Measurements from ENCODE around the gene BBS4.

Gene BBS4

DNA sequence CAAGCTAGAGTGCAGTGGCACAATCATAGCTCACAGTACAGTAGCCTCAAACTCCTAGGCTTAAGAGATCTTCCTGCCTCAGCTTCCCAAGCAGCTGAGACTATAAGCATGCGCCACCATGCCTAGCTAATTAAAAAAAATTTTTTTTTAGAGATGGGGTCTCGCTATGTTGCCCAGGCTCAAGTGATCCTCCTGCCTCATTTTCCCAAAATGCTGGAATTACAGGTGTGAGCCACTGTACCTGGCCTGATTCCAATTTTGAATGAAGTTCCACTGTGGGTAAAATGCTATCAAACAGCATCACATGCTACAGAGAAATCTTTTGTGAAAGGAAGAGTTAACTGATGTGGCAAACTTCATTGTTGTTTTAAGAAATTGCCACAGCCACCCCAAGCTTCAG, 80.0 kb downstream of the BBS4 start:
- no peak for DNase-seq

DNA sequence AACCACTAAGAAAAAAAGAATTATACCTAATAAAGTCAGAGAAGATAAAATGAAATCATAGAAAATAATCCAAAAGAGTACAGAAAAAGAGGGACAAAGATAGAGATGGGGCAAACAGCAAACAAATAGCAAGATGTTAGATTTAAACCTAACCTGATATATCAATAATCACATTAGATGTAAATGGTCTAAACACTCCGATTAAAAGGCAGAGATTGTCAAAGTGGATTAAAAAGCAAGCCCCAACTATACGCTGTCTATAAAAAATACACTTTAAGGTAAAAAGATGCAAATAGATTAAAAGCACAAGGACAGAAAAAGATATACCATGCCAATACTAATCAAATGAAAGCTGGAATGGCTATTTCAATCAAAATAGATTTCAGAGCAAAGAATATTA, 80.8 kb downstream of the BBS4 start:
- DNase-seq, result no peak

DNA sequence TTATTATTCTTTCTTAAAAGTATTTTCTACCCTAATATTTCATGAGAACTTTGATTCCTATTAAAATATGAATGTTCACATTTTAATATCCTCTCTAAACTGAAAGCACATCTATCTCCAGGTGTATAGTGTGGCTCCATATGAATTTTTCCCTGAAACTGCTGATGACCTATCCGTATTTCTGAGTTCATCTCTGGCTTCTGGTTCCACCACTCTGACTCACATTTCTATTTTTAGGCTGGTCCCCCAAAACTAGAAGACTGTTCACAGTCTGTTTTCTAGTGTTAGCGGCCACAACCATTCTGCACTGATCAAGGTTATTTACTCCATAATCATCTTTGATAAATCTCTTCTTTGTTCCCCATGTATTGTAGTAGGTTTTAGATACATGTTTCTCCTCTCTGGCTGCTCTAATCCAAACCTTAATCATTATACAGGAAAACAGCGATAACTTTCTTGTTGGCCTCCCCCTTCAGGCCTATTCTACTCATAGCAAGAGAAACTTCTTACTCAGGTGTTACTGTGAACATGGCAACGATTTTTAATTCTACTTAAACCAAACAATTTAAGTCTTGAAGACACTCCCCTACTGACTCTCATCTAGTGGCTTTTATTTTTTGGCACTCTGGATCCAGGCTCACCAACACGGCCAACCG, 84.8 kb downstream of the BBS4 start:
- DNase-seq, result no peak

DNA sequence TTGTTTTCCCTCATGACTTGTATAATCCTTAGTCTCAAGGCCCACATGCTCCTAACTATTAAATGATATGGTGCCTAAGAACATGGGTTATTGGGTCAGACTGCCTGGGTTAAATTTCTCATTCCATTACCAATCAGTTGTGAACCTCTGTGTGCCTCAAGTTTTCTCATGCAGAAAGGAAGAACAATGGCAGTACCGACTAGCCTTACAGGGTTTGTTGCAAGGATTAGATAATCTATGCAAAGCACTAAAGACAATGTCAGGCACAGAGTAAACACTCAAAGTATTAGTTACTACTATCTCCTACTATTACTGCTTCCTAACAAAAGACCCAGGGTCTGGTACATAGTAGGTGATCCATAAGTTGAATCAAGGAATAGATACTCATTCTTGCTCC, 85.3 kb downstream of the BBS4 start:
- DNase-seq, result no peak

DNA sequence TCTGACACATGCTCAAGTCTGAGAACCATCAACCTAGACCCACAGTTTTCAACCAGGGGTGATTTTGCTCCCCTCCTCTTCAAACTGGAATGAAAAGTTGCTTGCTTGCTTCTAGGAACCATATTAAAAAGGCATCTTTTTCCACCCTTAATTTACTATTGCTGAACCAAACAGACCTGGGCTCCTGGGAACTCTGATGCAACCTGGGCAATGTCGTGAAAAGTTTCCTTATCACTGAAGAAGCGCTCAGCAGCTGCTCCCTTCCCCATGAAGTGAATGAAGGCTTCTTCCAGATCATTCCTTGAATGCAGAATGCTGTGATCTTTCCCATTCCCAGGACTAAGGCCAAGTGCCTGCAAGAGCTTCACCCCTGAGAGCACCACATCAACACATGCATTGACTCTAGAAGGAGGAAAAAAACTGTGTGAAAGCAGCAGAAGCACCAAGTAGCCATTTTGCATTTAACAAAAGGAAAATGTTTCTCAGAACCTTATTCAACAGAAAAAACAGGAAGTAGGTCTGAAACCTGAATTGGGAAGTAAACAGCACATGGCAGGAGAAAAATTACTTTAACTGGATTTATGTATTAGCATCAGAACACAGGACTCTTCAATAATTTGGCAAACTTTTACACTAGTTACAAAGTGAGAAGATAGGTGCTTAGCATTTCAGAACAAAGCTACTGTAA, 88.8 kb downstream of the BBS4 start:
- DNase-seq, result no peak

DNA sequence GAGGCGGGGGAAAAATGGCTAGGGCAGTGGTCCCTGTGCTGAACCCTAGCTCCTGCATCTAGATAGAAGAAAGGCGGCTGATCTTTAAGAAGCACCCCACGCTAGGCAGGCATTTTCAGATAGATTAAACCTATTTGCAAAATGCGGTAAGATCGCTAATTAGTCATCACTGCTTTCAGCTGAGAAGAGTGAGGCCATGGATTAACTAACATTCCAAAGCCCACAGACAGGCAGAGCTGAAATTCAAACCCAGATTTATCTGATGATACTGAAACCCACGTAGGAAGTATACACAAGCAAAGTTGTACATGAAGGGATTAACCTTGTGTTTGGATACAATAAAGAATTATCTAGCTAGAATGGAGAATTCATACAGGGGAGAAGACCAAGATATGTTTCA, 92.8 kb downstream of the BBS4 start:
- no peak for DNase-seq

DNA sequence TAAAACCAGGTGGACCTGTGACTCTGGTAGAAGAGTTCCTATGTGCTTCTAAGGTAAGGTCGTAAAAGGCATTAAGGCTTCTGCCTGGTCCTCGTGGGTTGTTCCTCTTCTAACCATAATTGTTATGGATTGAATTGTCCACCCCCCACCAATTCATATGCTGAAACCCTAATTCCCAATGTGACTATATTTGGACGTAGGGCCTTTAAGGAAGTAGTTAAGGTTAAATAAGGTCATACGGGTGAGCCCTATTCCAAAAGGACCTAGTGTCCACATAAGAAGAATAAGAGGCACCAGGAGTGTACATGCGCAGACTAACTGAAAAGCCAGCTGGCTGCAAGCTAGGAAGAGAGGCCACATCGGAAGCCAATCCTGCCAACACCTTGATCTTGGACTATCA, 95.6 kb downstream of the BBS4 start:
- no peak for DNase-seq

DNA sequence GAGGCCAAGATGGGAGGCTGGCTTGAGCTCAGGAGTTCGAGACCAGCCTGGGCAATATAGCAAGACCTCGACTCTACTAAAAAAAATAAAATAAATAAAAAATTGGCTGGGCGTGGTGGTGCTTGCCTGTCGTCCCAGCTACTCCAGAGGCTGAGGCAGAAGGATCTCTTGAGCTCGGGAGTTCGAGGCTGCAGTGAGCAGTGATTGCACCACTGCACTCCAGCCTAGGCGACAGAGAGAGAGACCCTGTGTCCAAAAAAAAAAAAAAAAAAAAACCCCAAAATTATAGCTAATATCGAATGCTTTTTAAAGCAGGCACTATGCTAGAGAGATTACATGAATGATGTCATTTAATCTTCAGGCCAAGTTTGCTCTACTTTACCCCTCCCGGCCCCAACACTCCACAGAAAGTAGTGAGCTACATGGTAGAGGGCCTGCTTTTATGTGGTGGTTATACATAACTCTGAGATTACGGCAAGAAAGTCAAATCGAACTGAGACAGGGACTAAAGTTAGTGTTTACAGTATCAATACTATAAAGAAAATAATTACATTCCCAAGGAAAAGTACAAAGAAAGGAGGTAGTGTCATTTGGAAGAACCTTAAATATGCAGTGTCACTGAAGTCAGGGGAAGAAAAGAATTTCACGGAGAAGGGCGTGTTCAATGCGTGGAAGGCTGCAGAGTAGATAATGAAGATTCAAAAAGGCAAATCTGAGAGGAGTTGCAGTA, 96.4 kb downstream of the BBS4 start:
- DNase-seq, result no peak

DNA sequence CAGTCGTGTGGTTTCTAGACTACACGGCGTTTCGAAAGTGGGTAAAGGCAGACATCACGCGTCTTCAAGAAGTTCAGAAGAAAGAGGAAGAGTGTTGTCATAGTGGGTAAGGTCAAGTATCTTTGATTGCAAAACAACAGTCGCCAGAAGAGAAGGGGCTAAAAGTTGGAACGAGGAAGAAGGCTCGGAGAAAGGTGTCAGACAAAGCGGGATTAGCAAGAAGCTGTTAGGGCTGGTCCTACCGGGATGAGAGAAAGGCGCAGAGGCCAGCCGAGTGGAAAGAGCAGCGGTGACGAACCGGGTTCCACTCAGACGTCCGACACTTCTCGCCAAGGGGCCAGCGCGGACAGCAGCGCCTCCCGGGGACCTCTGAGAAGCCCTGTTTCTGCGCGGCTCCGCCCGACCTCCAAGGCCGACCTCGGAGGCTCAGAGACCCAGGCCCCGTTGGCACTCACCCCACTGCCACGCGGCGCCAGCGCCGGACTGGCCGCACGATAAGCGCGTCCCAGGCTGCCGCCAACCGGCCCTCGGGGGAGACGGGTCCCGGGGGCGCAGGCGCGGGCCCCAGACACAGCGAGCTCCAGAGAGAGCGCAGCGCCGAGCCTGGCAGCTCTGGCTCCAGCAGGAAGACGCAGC, 97.1 kb downstream of the BBS4 start:
- peak in 2 of 5 donors; percentile 15 to 65 for DNase-seq

DNA sequence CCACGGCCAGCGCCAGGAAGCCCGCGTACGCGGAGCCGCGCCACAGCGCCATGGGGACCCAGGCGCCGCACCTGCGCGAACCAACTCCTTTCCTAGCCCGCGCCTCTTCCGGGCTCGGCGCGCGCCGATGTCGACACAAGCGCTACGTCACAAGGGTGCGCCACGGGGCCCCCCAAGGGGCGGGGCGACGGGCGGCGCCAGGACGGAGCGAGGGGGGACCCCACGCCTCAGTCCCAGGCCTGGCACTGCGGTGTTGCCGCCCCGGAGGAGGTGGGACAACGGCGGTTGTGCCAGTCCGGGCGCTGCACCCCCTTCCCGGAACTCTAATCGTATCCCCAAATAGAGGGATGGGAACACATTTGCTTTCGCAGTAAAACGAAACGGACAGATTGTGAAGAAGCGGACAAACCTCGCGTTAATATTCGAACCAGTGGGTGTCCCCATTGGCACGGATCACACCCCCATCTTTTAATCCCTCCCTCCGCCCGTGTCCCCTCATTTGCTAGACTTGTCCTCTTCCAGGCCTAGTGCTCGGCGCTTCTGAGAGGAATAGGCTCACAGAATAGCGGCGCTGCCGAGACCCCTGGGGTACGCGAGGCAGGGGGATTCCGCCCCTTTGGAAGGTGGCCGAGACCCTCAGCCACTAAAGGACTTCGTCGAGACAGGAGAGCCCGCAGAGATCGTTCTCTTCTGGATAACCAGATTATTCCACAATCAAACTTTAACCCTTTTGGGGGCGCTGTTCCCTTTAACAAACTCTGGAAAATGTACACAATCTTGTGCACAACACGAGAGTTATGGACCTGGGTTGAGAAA, 97.8 kb downstream of the BBS4 start, which contains the start of gene ADPGK:
ADPGK (minus strand) TSS at position 119 of the 816 bp plus-strand sequence; CDS start at position 52, 67 bp downstream.
- DNase-seq, result peak; percentile 88 to 96 (median 90)

DNA sequence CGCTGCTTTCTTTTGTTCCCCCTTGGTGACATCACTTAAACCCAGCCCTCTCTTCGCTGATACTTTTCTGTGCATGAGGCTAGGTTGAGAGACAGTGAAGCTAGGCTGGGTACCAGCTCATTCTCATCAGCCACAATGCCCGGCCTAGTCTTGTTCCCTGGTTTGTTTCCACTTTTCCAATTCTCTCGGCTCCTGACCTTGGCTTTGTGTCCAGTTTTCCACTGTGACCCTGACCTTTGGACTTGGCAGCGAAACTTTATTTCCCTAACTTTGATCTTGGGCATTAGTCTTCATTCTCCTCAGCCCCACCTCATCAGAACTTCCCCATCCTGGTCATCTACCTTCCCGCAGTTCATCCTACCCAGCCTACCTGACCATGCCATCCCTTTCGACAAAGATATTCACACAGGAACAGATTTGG, 98.5 kb downstream of the BBS4 start:
- no peak for DNase-seq

DNA sequence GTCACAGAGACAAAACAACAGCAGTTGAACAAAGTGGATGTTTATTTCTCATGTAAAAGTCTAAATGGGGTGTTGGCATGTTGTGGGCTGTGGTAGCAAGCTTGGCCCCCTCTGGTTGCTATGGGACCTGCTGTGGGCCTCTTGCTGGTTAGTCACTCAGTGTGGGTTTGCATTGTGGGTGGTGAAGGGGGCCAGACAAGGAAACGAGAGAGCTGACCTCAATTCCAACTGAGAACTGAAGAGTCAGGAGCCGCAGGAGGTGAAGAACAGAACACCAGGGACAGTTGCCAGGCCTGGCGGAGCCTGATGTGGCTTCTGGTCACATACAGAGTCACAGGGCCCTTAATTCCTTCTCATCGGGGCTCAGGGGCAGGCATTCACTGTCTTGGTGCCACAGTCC, 99.4 kb downstream of the BBS4 start:
- DNase-seq, result peak in 3 of 5 donors; percentile 12 to 59 (median 31)

DNA sequence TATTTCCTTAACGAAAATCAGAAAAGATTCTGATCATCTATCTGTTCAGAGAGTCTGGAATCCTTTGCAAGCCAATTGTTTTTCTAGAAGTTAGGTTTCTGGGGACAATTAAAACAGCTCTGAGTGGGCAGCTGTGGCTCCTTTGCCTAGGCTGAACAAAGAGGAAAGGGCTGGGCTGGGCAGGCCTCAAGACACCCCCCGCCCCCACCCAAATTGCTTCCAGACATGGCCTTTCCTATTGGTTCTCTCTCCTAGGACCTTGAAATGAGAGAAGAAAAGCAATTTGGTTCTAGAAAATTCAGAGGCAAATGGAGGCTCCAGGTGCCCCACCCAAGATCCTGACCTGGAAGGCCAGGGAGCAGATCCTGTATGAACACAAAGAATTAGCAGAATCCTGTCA, 99.8 kb downstream of the BBS4 start:
- no peak for DNase-seq

DNA sequence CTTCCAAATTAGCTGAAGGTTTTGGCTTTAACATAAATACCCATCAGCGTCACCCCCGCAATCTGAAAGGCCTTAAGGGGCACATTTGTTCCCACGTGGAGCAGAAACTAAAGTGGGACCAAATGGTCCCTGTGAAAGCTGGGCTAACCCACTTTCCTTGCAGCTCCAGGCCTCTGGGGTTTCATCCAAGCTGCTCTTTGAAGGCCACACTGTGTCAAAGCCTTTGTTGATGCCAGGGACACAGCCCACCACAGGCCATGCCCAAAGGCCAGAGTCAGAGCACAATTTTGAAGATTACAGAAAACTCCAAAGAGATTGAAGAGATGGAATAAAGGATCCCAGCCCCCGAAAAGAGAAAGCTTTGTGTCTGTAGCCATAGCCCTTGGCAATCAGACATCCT, 100.2 kb downstream of the BBS4 start:
- DNase-seq, result no peak

DNA sequence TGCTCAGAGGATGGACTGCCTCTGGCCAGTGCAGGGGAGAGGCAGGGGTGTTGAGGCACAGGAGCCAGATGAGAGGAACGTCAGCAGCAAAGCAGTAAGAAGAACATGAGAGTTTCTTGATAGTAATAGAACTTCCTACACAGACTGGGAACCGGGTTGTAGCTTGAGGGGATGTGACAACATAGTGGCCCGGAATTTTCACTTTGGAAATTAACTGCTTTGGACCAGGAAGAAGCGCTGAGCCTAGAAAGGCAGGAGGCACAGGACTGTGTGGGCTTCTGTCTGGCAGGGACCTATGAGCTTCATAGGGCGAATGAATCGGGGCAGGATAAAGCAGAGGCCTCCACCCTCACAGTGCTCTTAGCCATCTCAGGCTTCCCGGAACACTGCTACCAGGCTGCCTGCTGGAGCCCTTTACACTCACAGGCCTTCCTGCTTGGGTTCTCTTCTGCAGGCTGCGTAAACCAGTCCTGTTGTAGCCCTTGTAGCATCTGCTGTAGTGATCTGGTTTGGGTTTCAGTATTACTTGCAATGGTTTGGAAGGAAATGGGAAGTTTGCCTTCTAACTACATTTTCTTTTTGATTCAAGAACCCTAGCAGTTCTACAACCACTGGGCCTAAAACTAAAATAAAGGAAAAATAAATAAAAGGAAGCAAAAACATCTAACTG, 100.8 kb downstream of the BBS4 start:
- DNase-seq, result peak in 1 of 5 donors; percentile 39

DNA sequence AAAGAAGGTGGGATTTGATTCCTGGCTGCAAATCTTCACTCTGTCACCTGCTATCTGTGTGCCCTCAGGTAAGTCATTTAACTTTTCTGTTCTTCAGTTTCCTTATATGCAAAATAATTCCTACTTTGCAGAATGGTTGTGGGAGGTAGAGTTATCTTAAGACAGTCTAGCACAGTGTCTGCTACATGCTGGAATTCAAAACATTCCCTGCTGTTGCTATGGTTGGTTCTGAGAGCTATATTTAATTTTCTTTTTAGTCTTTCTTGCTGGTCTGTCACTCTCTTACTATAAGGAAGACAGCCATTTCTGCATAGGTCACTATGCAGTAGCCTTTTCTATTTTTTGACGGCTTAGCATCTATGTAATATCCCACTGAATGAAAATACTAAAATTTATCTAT, 101.5 kb downstream of the BBS4 start:
- no peak for DNase-seq

All from T-helper 1 cell (primary cell).